Measurements from ENCODE around the gene C1orf116.

Gene C1orf116

GRCh38 chr1:207021876-207022596, 10.5 kb downstream of the C1orf116 start:
- peaks cover 20% of the 10 kb centered on the region for H3K27me3 Mint-ChIP-seq
- H3K36me3 Mint-ChIP-seq (ENCODE audit: low read depth) = no peaks in the 10 kb centered on the region
- no peak overlapping the region for H3K27ac Mint-ChIP-seq
- H3K9me3 Mint-ChIP-seq = no peaks in the 10 kb centered on the region
- no peak overlapping the region for H3K4me3 Mint-ChIP-seq
- H3K4me1 Mint-ChIP-seq (ENCODE audit: low read depth) = peaks cover 19% of the 10 kb centered on the region

DNA sequence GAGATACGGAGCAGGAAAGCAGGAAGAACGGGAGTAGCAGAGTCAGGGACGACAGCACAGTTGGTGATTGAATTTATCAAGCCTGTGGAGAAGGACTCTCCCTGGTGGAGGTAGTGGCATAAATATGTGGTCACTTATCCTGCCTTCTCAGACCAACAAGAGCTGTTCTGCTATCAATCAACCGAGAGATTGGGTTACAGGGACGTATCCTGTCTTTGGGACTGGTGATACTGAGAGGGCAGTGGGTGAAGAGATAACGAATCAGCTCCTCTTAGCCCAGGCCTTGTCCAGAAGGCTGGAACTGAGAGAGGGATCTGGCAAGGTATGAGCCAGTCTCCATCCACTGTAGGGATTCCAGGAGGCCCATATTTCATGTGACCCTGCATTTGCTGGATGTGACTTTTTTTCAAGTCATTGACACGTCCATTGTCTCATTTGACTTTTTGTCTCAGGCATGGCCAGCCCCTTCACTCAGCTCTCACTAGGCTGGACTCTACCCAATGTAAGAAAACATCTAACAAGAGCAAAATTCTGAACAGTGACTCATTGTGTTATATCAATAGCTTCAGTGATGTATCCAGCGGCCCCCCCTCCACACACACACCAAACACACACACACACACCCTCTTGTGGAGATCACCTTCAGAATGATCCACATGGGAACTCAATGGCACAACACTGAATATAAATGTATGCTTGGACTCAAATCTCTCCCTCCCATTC, 11.3 kb downstream of the C1orf116 start:
- Mint-ChIP-seq H3K36me3 (ENCODE audit: low read depth) (no peaks in the 10 kb centered on the region), H3K27ac (no peak overlapping the region), H3K4me1 (ENCODE audit: low read depth) (peaks cover 19% of the 10 kb centered on the region), H3K4me3 (no peak overlapping the region), H3K27me3 (peaks cover 16% of the 10 kb centered on the region), H3K9me3 (no peaks in the 10 kb centered on the region)

DNA sequence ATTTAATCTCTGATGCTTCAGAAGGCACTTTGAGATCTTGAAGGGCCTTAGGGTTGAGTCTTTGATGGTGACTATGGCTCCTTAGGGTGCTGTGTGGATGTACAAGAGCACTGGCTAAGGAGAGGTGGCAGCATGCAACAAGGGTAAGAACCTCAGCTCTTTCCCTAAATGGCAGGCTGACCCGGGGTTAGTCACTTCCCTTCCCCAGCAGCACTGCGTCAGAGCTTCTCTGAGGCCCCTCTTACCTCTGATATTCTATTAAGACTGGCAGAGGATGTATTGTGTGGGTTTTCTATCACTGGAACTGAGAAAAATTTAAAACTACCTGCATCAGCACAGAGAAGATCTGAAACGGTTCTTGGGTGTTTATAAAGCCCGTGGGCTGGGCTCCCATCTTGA, 11.8 kb downstream of the C1orf116 start:
- H3K36me3 Mint-ChIP-seq (ENCODE audit: low read depth) = no peaks in the 10 kb centered on the region
- no peak overlapping the region for H3K27ac Mint-ChIP-seq
- H3K27me3 Mint-ChIP-seq = peaks cover 13% of the 10 kb centered on the region
- peaks cover 19% of the 10 kb centered on the region for H3K4me1 Mint-ChIP-seq (ENCODE audit: low read depth)
- H3K4me3 Mint-ChIP-seq = no peak overlapping the region
- H3K9me3 Mint-ChIP-seq = no peaks in the 10 kb centered on the region

DNA sequence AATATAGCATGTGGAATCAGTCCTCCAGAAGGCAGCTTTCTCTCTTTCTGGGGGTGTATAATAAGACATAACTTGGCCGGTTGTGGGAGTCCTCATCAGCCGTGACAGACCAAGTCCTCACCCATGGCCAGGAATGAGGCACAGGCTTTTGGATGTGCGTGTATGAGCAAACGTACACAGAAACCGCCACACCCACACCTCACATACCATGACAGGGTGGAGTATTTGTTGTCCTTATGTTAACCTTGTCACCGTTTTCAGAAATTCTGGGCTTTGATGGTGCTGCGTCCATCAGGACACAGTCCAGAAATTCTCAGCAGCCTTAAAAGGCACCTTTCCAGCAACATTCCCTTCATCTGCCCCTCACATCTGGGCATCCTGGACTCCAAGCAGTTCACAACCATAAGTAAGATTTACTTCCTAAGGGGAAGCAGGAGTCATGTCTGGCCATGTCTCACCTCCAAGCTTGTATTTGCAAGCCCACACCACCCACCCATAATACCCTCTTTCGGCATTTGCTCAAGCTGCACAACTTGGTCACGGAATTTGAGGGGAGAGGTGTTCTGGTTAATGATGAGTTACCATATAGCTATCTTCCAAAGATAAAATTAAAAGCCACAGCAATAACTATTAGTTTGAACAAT, 12.4 kb downstream of the C1orf116 start:
- Mint-ChIP-seq H3K27ac (no peak overlapping the region), H3K4me3 (no peak overlapping the region), H3K4me1 (ENCODE audit: low read depth) (peaks cover 19% of the 10 kb centered on the region), H3K9me3 (no peaks in the 10 kb centered on the region), H3K36me3 (ENCODE audit: low read depth) (no peaks in the 10 kb centered on the region), H3K27me3 (peaks cover 9% of the 10 kb centered on the region)

GRCh38 chr1:207019661-207020060, 12.9 kb downstream of the C1orf116 start:
- H3K9me3 Mint-ChIP-seq = no peaks in the 10 kb centered on the region
- H3K27ac Mint-ChIP-seq = no peak overlapping the region
- H3K36me3 Mint-ChIP-seq (ENCODE audit: low read depth) = no peaks in the 10 kb centered on the region
- no peak overlapping the region for H3K4me3 Mint-ChIP-seq
- peaks cover 17% of the 10 kb centered on the region for H3K4me1 Mint-ChIP-seq (ENCODE audit: low read depth)
- peaks cover 9% of the 10 kb centered on the region for H3K27me3 Mint-ChIP-seq

DNA sequence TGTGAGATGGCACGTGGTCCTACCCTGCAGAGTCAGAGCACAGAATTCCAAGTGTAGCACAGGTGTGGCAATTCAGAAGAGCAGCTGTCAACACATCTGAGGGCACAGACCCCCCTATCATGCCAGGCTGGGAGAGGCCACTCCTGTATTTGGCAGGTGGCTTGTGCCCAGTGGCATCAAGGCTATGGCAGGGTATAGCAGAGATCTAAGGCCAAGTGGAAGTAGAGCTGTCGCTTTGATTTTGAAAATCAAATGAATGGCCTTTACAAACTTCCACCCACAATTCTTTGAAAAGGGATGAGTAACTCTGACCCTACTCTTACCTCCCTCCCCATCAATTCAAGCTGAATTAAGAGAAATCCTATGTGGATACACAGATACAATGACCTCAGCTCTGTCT, 13.4 kb downstream of the C1orf116 start:
- H3K27ac Mint-ChIP-seq = no peak overlapping the region
- peaks cover 13% of the 10 kb centered on the region for H3K27me3 Mint-ChIP-seq
- peaks cover 12% of the 10 kb centered on the region for H3K4me1 Mint-ChIP-seq (ENCODE audit: low read depth)
- H3K4me3 Mint-ChIP-seq = no peak overlapping the region
- H3K9me3 Mint-ChIP-seq = no peaks in the 10 kb centered on the region
- H3K36me3 Mint-ChIP-seq (ENCODE audit: low read depth) = no peaks in the 10 kb centered on the region

GRCh38 chr1:207018707-207019106, 13.8 kb downstream of the C1orf116 start:
- Mint-ChIP-seq H3K4me1 (ENCODE audit: low read depth) (peaks cover 8% of the 10 kb centered on the region), H3K9me3 (no peaks in the 10 kb centered on the region), H3K36me3 (ENCODE audit: low read depth) (no peaks in the 10 kb centered on the region), H3K27ac (no peak overlapping the region), H3K4me3 (no peak overlapping the region), H3K27me3 (peaks cover 14% of the 10 kb centered on the region)

DNA sequence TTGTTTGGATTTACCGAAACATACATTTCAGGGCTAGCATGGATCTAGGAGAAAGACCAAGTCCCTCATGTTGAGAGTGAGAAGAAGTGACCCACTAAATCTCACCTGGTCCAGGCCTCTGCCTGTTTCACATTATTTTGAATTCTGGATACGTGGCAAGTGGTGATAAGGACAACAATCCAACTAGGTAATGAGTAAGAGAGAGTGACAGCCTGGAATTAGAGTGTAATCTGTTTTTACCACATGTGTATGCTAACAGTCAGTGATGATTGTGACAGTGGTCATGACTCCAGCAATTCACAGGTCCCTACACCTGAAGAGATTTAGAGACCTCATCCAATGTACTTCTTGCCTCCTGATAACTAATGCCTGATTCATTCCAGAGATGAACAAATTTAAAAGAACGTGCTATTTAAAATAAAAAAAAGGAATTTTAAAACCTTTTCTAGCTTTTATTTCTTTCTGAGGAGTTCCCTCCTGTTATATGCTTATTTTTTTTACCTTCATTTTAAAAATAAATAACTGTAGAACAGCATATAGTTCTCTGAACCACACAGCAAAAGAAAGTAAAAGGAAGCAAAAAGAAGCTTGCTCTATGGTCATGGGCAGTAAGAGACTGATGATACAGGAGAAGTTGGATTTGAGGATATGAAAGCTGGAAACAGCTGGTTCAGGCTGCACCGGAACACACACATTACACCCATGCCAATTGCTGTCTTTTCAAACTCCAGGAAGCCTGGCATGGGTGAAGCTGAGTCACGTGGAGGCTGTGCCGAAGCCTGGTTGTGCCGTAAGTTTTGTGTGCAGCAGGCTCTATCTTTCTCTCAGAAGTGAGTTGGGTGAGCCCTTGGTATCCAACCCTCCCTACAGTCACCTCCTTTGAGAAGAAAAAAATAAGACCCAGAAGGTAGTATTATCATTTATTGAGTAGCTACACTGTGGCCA, 14.7 kb downstream of the C1orf116 start:
- H3K4me3 Mint-ChIP-seq = no peak overlapping the region
- peaks cover 8% of the 10 kb centered on the region for H3K4me1 Mint-ChIP-seq (ENCODE audit: low read depth)
- no peak overlapping the region for H3K27ac Mint-ChIP-seq
- no peaks in the 10 kb centered on the region for H3K9me3 Mint-ChIP-seq
- H3K36me3 Mint-ChIP-seq (ENCODE audit: low read depth) = no peaks in the 10 kb centered on the region
- H3K27me3 Mint-ChIP-seq = peaks cover 14% of the 10 kb centered on the region

DNA sequence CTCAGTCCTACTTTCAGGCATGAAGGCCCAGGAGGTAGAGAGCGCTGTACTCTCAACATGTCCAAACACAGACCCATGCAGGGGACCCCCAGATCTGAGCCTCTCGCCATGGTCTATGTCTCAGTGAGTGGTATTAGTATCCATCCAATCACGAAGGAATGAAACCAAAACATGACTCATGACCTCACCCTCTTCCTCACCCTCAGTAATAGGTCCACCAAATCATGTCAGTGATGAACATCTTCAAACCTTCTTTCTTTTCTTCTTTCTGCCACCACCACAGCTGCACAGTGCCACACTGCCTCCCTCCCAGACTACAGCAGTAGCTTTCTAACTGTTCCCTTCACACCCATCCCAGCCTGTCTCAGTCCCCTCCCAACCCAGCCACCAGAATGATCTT, 16.8 kb downstream of the C1orf116 start:
- H3K36me3 Mint-ChIP-seq (ENCODE audit: low read depth) = no peaks in the 10 kb centered on the region
- no peak overlapping the region for H3K4me3 Mint-ChIP-seq
- H3K4me1 Mint-ChIP-seq (ENCODE audit: low read depth) = peaks cover under 1% of the 10 kb centered on the region
- no peaks in the 10 kb centered on the region for H3K9me3 Mint-ChIP-seq
- no peak overlapping the region for H3K27ac Mint-ChIP-seq
- peaks cover 19% of the 10 kb centered on the region for H3K27me3 Mint-ChIP-seq

- H3K9me3 Mint-ChIP-seq = no peaks in the 10 kb centered on the region
- H3K27me3 Mint-ChIP-seq = peaks cover 19% of the 10 kb centered on the region
- H3K4me3 Mint-ChIP-seq = no peak overlapping the region
- H3K36me3 Mint-ChIP-seq (ENCODE audit: low read depth) = no peaks in the 10 kb centered on the region
- H3K4me1 Mint-ChIP-seq (ENCODE audit: low read depth) = no peaks in the 10 kb centered on the region
- H3K27ac Mint-ChIP-seq = no peak overlapping the region
These were observed 17.8 kb downstream of the C1orf116 start for GRCh38 chr1:207014728-207015127.

- Mint-ChIP-seq H3K4me3 (no peak overlapping the region), H3K36me3 (ENCODE audit: low read depth) (no peaks in the 10 kb centered on the region), H3K9me3 (no peaks in the 10 kb centered on the region), H3K4me1 (ENCODE audit: low read depth) (no peaks in the 10 kb centered on the region), H3K27me3 (peaks cover 16% of the 10 kb centered on the region), H3K27ac (no peak overlapping the region)
These were observed 19.1 kb downstream of the C1orf116 start for GRCh38 chr1:207013321-207014085.

DNA sequence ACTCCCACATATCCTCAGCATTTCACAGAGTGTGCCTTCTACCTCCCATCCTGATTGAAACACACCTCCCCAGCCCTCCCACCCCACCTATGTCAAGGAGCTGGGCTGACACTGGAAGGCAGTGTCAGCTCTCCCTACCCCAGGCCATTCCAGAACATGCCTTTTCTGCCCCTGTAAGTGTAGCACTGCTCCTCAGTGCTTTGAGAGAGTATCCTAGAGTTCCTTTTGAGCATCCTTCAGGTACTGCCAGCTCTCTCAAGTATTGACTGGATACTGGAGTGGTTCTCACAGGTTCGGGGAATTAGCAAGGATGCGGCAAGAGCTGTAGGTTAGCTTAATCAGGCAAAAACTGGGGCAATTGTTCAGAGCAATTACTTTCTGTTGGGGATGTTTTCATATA, 21.8 kb downstream of the C1orf116 start:
- Mint-ChIP-seq H3K4me1 (ENCODE audit: low read depth) (no peaks in the 10 kb centered on the region), H3K27me3 (peaks cover 21% of the 10 kb centered on the region), H3K4me3 (no peak overlapping the region), H3K27ac (no peak overlapping the region), H3K36me3 (ENCODE audit: low read depth) (no peaks in the 10 kb centered on the region), H3K9me3 (no peaks in the 10 kb centered on the region)

- H3K27ac Mint-ChIP-seq = no peak overlapping the region
- no peaks in the 10 kb centered on the region for H3K36me3 Mint-ChIP-seq (ENCODE audit: low read depth)
- peaks cover 24% of the 10 kb centered on the region for H3K27me3 Mint-ChIP-seq
- no peaks in the 10 kb centered on the region for H3K9me3 Mint-ChIP-seq
- no peak overlapping the region for H3K4me3 Mint-ChIP-seq
- no peaks in the 10 kb centered on the region for H3K4me1 Mint-ChIP-seq (ENCODE audit: low read depth)
These were observed 22.6 kb downstream of the C1orf116 start for GRCh38 chr1:207009945-207010344.
